AG04449 (cell line): Measurements from ENCODE around the gene UBE2M.

Experiments
- CTCF ChIA-PET: fragments of 350-600 bp; formaldehyde crosslinking; extraction: SDS; loops from one replicate; lab custom pipeline; 2021; ENCODE audit warnings: antibody characterized with exemption; lab: Yijun Ruan, JAX
- POLR2A ChIA-PET: fragments of 400-600, 350-600 bp; formaldehyde crosslinking; extraction: SDS; loops from one replicate; lab custom pipeline; 2020; ENCODE audit warnings: antibody characterized with exemption, inconsistent platforms; lab: Yijun Ruan, JAX
- DNase-seq: peaks from one replicate; pipeline ENCODE4 v3.0.0-alpha.2; 2010; ENCODE audit warnings: low read depth, low spot score
- H3K4me3 ChIP-seq: 2 replicates; pipeline ENCODE4 v1.5.1; 2011; ENCODE audit warnings: low read depth, mild to moderate bottlenecking, control low read depth, low read length
- CTCF ChIP-seq: IDR thresholded peaks from one replicate; pipeline ENCODE4 v1.5.1; 2011; ENCODE audit warnings: mild to moderate bottlenecking, moderate library complexity, low read length, control low read depth, inconsistent platforms; ENCODE audit not compliant: insufficient read depth; ENCODE audit errors: missing control alignments

The UBE2M gene

GRCh38 chr19:58522709-58523108, 35.7 kb downstream of the UBE2M start:
- H3K4me3 ChIP-seq = no peak overlapping the region
- DNase-seq = no peak
- ChIA-PET POLR2A (interaction anchor here (1.4 kb wide), 1 partner anchor 10 kb away, joined by 7 read pairs; no protein-coding TSS in a partner anchor), CTCF (interaction anchor here (1.1 to 5.7 kb wide), 3 partner anchors 9 to 31 kb away, joined by 5 to 37 read pairs (median 35); partner anchors contain the start of genes CHMP2A and SLC27A5)
- no peak for TF ChIP-seq CTCF

DNA sequence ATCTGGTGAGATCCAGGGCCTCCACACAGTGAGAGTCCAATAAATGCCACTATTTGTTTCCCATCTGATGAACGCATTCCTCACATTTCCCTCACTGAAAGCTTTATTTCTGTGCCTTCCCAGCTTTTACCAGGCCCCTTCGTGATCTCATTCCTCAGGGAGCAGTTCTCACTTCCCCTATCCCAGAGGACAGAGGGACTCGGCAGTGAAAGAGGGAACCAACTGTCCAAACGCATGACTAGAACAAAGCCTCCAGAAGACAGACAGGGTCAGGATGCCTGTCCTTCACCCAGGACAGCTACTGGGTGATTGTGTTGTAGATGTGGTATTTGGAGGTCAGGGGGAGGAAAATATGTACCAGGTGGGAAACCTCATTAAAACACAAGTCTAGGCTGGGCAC, 36.8 kb downstream of the UBE2M start:
- no peak for TF ChIP-seq CTCF
- ChIA-PET CTCF (interaction anchor here (0.7 to 9.3 kb wide), 6 partner anchors 11 to 59 kb away, joined by 3 to 109 read pairs (median 36); partner anchors contain the start of genes CHMP2A and SLC27A5), POLR2A (interaction anchor here (1.4 to 3.8 kb wide), 3 partner anchors 9 to 23 kb away, joined by 5 to 37 read pairs (median 7); partner anchors contain the start of gene TRIM28)
- H3K4me3 ChIP-seq = no peak overlapping the region
- DNase-seq = no peak

DNA sequence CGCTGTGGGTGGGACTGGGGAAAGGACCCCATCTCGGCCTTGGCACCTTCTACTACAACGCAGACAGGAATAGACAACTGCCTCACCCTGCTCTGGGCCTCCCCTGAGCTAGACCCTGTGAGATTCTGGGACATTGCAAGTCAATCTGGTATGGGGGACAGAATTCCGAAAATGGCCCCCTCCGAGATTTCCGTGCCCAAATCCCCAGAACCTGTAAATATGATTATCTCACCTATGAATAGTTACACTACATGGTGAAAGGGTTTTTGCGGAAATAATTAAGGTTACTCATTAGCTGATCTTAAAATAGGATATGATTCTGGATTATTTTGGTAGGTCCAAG, 38.2 kb downstream of the UBE2M start:
- POLR2A ChIA-PET = interaction anchor here (0.6 to 3.8 kb wide), 11 partner anchors 12 to 242 kb away, joined by 3 to 37 read pairs (median 5); partner anchors contain the start of genes CHMP2A, TRIM28, ZNF584 and ZNF8
- CTCF ChIA-PET = interaction anchor here (0.6 to 9.3 kb wide), 17 partner anchors 8 to 89 kb away, joined by 3 to 109 read pairs (median 10); partner anchors contain the start of genes CHMP2A, SLC27A5, TRIM28 and UBE2M
- DNase-seq = no peak
- no peak for TF ChIP-seq CTCF
- H3K4me3 ChIP-seq = peak overlapping the region; percentile 89

DNA sequence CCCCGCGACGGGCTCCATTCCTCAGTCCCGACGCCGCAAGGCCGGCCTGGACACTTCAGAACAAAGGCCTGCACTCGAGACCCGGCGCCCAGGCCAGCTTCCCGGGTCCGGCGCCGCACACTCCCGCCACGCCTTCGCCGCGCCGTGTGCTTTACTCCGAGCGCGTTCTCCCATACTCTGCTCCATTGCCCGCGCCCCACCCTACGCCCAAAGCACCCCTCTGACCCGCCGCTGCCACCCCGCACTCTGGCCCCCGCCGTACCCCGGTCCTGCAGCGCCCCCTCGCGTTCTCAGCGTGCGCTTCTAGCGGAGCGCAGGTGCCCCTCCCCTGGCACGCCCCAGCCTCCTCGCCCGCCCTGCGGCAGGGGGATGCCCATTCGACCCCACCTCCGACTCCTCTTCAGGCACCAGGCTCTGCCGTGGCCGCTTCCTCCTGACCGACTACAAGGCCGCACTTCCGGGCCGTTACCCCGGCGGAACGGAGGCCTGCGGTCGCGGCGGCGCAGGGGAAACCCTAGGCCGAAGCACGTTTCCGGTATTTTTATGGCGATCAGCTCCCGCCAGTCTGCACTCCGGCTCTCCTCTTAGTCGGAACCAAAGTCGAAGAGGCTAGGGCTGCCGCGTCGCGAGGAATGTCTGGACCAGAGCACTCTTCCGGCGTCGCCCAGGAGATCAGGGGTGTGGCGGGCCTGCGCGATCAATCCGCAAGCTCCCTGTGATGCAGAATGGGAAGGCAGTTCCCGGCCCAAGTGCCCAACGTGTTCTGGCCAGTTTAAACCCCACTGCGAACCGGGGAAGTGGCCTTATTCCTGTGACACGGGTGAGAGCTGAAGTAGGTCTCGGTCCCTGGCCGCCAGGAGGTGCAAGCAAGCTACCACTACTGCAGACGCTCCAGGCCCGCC, 38.8 kb downstream of the UBE2M start, which contains the start of gene ZBTB45:
TSS of gene ZBTB45 (minus strand) at position 456 of the 902 bp plus-strand sequence. CDS start 2,137 bp downstream, outside the sequence.
- DNase-seq = peak; percentile 83
- CTCF ChIA-PET = interaction anchor here (0.6 to 9.3 kb wide), 27 partner anchors 9 to 363 kb away, joined by 3 to 109 read pairs (median 7); partner anchors contain the start of genes CHMP2A, SLC27A5, TRIM28 and UBE2M
- peak within 1 kb of the TSS; percentile 89 for H3K4me3 ChIP-seq
- POLR2A ChIA-PET = interaction anchor here (0.6 to 3.8 kb wide), 15 partner anchors 9 to 241 kb away, joined by 3 to 37 read pairs (median 4); partner anchors contain the start of genes CHMP2A, TRIM28, ZNF132 and ZNF497
- TF ChIP-seq CTCF = peak; percentile 90

DNA sequence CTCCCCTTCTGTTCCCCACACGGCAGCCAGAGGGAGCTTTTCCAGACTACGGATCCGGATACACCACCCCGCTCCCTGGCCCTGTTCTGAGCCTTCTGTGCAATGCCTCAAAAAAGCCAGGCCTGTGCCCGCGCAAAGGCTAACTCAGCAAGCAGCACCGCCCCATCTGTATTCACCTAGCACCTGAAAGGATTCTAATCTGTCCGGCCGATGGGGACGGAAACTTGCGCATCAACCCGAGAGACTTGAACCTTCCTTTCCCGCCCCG, 39.4 kb downstream of the UBE2M start:
- peak overlapping the region; percentile 89 for H3K4me3 ChIP-seq
- ChIA-PET CTCF (interaction anchor here (0.6 to 9.3 kb wide), 24 partner anchors 8 to 362 kb away, joined by 3 to 109 read pairs (median 7); partner anchors contain the start of genes CHMP2A, SLC27A5, TRIM28 and UBE2M), POLR2A (interaction anchor here (0.7 to 3.8 kb wide), 5 partner anchors 19 to 79 kb away, joined by 3 to 37 read pairs (median 7); partner anchors contain the start of genes CHMP2A, TRIM28 and ZNF132)
- DNase-seq = no peak
- TF ChIP-seq CTCF = peak; percentile 91
